Stimulated activated CD4-positive, alpha-beta T cell treated with anti-CD3 and anti-CD28 coated beads, Interleukin-2, amount 100 ng/mL, for 48 hours (primary cell): ENCODE results near the gene FAF2.

Experiments
- DNase-seq, 2 donors: peaks; one replicate each; pipeline ENCODE4 v3.0.0-alpha.2; 2020

The FAF2 gene

DNA sequence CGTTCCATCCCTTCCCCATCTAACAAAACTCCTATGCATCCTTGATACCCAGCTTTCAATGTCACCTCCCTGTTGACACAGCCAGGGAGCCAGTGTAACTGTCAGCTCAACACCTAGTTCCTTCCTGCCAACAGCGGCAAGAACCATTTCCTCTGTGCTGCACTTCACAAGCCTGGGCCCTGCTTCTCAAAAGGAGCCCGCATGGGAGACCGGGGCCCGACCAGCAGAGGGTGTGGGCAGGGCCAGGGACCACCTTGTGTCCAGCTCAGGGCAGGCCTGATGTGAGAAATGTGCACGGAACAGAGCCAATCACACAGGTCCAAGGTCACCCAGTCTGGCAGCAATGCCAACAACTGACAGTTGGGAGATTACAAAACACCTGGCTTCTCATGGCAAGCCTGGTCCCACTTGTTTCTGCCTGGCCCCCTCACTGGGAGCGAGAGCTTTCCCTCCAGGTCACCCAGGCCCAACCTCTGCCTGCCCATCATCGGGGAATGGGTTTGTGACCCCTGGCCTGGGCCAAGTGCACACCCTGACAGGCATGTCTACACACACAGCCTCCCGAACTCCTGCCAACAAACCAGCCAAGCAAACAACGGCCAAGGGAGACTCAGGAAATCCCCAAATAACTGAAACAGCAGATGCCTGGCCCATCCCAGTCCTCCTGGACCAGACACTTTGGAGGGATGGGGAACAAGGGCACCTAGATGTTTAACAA, 85.9 kb downstream of the FAF2 start:
- DNase-seq, result no peak

DNA sequence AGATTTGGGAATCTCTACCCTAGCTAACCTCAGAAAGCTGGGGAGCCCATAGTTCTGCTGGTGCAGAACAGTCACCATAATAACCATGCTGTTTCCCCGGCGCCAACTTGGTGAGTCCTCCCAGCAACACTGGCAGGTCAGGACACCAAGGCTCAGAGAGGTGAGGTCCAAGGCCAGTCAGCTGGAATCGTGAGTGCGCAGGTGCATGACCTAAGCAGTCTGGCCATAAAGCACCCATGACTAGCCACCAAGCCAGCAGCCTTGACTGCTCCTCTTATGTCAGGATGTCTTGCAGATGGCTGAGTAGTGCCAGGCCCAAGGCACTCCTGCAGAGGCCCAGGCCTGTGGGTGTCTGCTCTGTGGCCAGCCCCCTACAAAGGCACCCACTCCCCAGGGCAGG, 86.5 kb downstream of the FAF2 start:
- DNase-seq, result no peak

DNA sequence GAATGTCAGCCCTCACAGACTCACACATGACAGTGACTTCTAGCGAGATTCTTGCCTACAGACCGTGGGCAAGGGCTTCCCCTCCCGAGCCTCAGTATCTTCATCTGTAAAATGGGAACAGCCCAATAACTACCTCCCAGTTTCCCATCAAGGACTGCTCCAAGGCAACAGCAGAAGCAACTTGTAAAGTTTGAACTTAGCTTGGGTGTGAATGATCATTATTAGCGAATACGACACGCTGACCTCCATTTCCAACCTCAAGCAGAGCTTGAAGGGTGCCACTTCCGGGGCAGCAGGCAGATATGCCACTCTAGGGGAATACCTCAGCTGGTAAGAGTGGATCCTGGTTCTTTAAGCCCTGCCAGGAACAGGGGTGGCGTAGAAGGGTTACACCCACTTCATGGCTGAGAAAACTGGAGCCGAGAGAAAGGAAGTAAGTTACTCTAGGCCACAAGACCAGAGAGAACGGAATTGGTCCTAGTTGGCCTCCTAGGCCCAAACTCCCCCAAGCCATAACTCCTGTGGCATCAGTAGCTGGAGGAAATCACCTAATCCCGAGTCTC, 87.0 kb downstream of the FAF2 start:
- no peak for DNase-seq

DNA sequence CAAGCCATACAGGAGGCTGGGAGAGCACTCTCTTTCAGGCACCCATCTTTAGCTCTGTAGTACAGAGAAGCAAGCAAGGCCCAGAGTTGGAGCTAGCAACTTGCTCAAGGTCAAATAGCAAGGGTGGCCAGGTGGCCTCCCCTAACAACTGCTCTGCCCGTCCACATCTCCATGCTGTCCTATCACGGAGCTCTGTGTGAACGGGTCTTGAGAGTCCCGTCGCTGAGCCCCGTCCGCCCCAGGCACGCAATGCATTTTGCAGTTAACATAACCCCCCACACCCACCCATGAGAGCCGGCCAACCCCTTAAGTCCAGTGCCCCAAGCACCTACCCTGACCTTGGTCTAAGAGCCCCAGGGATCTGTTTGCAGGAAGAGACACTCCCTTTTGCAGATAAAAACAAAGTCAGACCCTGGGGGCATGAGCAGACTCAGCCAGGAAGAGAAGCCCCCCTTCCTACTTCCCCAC, 87.5 kb downstream of the FAF2 start:
- no peak for DNase-seq

DNA sequence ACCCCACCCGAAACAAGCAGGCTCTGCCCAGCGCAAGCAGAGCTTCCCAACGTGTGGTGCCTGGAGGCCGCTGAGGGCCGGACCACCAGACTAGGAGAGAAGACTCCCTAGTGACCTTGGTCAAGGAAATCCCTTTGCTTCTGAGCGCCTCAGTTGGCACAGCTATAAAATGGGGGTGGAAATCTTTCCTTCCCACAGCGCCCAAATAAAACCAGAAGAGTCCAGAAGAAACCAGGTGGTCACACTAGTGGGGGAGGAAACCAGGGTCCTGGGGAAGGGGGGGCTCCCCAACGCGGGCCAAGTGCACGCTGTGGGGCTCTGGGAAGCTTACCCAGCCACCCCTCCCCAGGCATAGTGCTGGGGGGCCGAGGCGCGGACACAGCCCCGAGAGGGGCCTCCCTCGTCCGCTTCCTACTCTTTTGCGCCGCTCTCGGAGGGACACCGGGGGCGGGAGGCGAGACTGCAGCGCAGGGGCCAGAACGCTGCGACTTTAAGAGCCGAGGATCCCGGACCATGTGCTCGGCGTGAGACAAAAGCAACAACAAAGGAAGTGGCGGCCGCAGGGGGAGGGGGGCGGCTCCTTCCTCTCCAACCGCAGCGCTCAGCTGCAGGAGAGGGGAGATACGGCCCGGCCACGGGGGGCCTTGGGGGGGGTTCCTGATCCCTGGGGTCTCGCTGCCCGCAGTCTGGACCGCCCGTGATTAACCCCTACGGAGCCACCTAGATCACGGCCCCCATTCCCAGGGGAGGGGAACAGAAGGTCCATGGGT, 88.1 kb downstream of the FAF2 start:
- DNase-seq, result peak; percentile 62 to 63

DNA sequence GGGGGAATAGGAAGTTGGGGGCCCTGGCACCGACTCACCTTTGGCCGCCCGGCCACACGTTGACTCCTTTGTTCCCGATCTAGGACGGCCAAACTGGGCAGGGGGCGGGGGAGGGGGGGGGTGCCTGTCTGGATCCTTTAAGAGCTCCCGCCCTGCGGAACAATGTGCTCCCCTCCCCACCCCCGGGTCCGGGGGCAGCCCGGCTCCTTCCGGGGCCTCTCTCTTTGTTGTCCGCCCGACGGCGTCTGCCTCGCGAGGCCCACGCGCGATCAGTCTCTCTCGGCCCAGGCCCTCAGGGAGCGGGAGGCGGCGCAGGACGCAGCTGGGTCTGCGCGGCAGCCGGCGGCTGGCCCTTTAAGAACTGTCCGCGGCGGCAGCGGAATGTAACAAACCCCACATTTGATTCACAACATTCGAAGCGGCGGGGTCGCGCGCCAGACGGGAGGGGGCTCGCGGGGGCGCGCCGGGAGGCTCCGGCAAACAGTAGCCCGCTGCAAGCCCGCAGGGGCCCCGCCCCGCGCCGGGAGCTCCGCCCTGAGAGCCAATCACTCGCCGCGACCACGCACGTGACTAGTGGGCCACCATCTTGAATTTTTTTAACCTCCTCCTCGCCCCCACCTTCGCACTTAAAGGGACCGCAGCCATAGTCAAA, 88.8 kb downstream of the FAF2 start, which contains the start of gene RNF44:
Gene RNF44, minus strand, starts transcription at position 501 of the 652 bp plus-strand sequence. CDS start 4,930 bp downstream, outside the sequence.
- DNase-seq, result peak; percentile 95 to 97

DNA sequence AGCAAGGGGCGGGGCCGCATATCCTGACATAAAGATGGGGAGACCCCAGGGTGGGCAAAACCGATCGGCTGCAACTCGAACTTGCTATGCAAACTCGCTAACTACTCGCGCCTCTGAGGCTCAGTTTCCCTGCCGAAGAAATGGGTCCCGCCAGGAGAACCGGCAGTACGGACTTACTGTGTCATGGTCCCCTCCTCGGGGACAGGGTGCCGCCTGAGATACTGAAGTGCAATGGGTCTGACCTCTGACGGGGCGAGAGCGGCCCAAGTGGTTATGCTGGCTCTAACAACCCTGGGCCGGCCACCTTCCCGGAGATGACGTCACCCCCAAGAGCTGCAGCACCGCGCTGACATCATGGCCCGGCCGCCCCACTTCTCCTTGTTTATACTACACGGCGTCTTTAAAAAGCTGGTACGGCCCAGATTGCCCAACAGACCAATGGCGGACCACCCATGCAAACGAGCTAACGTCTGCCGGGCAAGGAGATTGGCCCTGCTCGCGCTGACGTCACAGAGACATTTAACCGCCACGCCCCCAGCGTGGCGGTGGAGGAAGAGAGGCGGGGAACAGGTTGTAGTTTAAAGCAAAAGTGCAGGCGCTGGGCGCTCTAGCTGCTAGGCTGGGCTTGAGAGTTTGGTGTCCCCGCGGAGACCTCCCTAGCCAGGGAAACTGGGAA, 89.5 kb downstream of the FAF2 start:
- peak; percentile 89 to 91 for DNase-seq

DNA sequence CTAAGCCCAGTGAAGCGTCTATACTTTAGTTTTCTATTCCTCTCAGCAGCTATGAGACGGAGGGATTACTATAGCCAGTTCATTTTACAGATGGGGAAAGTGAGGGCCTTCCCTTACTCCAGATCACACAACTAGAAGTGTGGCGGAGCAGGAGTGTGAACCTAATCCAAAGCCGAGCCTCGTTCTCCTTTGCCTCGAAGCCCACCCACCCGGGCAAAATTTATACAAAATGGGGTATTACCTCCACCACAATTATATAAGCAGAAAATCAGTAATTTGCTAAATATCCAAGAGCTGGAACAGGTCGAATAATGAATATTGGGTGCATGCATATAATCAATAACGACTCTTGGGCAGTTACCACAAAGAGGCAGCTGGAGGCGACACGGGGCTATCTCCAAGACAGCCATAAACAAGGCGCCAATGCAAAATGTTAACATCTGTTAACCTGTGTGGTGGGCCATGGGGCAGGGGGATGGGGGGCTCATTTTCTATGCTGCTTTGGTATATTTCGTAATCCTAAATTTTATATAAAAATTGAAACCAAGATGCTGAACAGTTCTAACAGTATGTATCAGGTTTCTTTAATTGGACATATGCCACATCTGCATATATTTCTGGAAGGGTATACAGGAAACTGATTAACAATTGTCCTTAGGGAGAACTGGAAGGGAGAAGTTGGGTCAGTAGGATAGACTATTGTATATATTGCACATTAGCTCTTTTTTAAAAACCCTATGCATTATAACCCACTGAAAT, 90.2 kb downstream of the FAF2 start:
- no peak for DNase-seq

DNA sequence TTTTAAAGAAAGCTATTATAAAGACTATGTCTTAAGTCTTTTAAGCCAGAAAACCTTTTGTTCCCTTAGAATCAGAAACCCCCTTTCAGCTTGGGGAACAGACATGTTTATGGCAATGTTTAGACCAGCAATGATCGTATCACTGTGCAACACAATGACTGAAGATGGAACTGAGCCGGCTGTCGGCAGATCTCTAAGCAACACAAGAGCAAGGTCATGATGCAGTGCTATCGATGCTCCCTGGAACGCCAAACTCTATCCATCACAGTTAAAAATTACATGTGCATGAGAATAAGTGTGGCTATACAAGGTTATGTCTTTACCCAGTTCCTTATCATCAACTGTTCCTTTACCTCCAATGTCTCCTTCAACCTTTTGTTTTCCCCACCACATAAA, 90.8 kb downstream of the FAF2 start:
- DNase-seq, result no peak

DNA sequence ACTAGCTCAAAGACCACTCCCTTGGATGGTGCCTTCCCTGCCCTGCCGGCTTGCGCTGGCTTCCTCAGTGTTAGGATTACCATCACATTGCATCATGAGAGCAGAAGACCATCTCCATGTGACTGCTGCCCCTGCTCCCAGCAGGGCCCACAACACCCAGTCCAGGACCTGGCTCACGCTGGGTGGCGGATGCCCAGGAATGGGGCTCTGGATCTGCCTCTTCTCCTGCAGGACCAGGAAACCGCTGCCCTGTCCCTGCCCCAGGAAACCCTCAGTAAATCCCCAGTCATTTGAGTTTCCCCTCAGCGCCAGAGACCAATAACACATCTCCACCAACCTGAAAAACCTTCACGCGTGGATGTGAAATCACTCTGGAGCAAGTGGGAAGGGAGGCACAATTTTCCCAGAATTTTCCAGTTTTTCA, 92.3 kb downstream of the FAF2 start:
- no peak for DNase-seq

DNA sequence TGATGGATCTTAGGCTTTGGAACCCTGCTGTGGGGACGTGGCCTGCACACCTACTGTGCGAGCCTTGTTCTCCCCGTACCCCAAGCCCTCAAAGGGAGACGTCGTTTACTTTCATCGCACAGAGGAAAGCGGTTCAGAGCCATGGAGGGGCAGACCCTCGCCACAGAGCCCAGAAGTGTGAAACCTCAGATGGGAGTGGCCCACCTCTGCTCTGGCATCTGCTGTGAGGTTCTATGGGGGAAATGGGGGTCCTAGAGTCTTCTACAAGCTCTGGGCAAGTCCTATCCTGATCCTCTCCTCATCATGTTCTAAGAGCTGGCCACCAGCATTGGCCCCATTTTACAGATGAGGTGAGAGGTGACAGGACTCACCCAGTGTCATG, 92.8 kb downstream of the FAF2 start:
- no peak for DNase-seq

DNA sequence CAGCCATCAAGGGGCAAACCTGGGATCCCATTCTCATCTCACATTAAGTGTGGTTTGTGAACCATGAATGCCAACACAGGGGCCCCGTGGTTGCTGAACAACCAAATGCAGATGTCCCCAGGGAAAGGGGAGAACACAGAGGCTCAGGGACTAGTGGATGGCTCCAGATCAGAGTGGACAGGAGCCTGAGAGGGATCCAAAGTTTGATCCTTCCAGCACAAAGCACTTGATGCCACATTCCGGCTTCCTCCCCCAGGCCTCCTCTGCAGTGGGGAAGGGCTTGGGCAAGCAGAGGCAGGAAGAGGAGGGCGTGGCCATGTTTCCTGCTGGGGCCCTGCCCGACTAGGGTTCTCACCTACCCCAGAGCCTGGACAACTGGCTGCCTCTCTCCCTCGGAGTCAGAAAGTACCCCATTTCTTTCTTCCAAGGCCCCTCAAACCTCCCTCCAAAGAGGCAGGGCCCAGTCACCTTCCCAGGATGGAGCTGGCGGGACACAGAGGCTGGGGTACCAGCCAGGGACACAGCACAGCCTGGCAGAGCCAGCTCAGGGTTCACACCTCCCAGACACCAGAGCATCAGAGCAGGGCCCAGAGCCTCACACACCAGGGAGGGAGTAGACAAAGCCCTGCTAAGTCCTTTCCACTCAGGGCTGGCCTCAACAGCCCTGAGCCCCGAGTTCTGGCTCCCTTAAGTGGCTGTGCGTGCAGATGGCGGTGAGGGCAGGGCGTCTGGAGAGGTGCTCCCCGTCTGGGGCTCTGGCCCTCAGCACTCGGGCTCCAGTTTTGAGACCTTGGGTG, 93.4 kb downstream of the FAF2 start:
- peak; percentile 45 to 59 for DNase-seq

DNA sequence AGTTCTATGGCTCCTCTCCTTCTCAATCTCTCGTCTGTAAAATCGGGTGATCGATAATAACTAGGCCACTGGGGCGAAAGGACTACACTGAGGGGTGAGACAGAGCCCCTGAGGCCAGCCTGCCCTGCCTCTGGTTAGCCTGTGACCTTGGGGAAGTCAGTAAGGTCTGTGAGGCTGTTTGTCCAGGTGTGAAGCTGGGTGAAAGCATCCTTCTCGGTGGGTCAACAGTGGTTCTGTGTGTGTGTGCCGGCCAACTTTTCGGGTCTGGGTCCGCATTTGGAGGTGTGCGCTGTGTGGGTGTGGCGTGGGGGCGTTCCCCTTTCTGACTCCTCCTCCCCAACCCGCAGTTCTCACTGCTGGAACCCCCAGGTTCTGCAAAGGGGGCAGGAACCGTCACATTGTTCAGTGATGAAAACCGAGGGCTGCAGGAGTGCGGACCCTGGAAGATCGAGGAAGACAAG, 94.0 kb downstream of the FAF2 start:
- peak; percentile 46 to 63 for DNase-seq

DNA sequence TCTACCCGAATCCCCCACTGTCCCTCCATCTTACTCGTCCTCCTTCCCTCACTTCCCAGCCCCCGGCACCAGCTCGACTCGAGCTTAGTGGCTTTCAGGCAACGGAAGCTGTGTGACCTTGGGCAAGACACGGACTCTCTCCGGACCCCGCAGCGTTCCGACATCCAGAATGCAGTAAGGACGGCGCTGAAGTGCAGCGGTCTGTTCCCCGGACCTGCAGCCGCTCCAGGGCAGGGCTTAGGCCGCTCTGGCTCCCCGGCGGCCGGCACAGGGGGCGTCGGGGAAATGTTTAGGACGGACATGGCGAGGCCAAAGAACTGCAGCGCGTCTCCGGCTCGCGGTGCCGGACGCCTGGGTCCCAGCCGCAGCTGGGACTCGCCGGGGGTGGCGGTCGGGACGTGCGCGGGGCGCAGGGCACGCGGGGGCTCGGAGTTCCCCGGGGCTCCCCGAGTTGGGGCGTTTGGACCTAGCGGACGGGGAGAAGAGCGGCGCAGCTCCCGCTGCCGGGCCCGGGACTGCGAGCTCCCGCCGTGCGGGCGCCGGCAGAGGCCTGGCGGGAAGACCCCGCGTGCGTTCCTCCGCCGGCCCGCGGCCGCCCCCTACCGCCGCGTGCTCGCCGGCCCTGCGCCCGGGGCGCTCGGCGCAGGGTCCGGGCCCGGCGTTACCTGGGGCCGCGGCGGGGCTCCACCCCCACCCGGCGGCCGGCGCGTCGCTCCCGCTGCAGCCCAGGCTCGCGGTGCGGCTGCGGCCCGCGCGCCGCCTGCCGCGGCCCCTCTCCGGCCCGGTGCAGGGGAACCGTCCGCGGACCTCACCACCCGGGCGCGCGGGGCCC, 94.6 kb downstream of the FAF2 start:
- no peak for DNase-seq

DNA sequence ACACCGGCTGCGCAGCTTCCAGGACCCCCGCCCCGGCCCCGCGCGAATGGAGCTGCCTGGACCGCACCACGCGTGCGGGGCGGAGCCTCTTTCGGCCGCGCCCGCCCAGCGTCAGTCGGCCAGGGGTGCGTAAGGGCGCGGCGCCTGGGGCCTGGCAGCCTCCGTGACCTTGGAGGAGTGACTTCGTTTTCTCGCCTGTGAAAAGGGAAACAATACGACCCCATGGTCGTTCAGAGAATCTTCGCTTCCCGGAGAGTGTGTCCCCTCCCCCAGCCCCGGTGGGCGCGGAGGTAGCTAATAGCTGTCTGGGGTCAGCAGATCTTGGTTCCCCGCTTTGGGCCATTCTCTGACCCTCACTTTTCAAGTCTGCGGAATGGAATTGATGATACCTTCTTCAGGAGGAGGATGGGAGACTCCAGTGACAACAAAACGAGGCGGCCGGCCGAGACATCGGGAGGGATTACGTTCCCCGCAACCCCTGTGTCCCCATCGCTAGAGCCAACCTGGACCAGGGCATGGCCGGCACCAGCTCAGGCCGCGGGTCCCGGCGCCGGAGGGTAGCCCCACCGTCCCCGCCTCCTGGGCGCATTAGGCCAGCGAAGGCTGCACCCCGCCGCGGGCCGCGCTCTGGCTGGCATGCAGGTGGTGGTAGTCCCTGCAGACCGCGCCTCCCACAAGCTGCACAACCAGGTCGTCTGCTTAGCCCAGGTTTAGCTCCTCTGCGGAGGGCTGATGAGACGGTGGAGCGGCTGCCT, 95.4 kb downstream of the FAF2 start:
- DNase-seq, result peak; percentile 63 to 67

DNA sequence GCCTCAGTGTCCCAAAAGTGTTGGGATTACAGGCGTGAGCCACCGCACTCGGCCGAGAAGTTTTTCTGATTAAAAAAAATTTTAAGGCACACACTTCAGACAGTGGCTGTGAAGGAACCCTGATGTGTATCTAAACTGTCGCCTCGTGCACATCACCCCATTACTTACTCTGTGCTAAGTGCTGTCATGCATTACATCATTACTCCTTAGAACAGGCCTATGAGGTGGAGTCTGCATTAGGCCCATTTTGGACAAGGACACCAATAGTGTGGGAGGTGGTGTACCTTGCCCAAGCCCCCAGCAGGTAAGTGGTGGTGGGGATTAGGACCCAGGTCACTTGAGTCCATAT, 97.2 kb downstream of the FAF2 start:
- DNase-seq, result no peak

DNA sequence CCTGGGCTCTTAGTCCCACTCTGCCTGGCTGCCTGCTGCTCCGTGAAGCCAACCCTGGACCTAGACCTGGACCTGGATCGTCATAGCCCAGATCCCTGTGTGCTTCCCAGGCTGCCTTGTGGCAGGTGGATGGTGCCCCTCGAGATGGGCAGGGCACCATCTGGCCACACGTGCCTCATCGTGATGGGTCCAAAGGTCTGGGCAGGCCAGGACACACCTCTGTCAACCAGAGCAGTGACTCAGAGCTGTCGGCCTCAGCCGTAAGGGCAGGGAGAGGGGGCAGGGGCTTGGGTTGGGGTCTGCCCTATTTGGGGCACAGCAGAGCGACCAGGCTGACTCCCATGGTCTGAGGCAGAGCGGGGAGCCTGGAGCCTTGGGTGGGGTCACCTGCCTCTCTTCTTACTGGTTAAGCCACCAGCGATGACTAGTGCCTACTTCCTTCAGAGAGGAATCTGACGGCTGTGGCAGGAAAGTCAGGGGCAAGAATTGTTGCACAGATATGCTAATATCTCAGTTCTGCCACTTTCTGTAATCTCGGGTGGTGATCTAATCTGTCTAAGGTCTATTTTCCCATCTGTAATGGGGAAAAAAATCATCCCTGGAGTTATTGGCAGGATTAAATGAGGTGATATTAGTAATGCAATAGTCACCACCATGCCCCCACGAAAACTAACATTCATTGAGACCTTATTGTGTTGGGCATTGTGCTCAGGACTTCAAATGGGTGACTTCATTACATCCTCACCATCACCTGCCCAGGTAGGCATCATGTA, 97.7 kb downstream of the FAF2 start:
- no peak for DNase-seq

DNA sequence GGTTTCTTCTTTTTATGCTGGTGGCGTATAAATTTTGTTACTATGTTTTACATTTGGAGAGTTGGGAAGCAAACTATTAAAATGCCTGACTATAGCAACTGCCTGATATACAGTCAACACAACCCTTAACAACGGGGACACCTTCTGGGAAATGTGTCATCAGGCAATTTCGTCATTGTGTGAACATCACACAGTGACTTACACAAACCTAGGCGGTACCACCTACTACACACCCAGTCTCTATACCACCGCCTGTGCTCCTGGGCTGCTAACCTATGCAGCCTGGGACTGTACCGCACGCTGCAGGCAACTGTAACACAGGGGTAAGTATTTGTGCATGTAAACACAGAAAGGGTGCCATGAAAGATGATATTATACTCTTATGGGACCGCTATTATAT, 99.6 kb downstream of the FAF2 start:
- DNase-seq, result no peak
